ENCODE results near the gene MXD1. TPM values are rescaled to one million over a fixed set of nuclear protein-coding genes. Genes with fewer than 3 reads are reported as not detected.

Gene MXD1
- polyA plus RNA-seq, 1 donor (not counting 4 experiments of a cell fraction or from before 2014, with no cell fraction given) = 15.9 TPM

GRCh38 chr2:69918401-69918800 is 3.5 kb downstream of the MXD1 start:
- DNase-seq (ENCODE audit: low read depth, low spot score) (no peak), FAIRE-seq (no peak)
- H3K27me3 ChIP-seq (ENCODE audit: control insufficient read depth, extremely low read depth, insufficient read depth, low read length) = no peaks in the 10 kb centered on the region
- peak overlapping the region; percentile 93 for H3K9ac ChIP-seq (ENCODE audit: control insufficient read depth, extremely low read depth, insufficient read depth, low read length)
- peaks cover 14 to 29% of the 10 kb centered on the region in 2 experiments for H3K36me3 ChIP-seq (ENCODE audit: control insufficient read depth in 2 of 2, extremely low read depth in 1 of 2, insufficient read depth in 2 of 2, low read length in 2 of 2)
- dilution Hi-C loops (cut with MboI; ENCODE audit: extremely low pct_ligation_motif_present, low sequenced_read_pairs) = no loop called here
- H3K9me1 ChIP-seq (ENCODE audit: control insufficient read depth, extremely low read depth, insufficient read depth, low read length) = no peaks in the 10 kb centered on the region
- peaks cover 22% of the 10 kb centered on the region for H3K4me1 ChIP-seq (ENCODE audit: control insufficient read depth, extremely low read depth, insufficient read depth, low read length)
- no peak for TF ChIP-seq CTCF (optimal IDR thresholded peaks at IDR 0.05 in 1 of 3, IDR thresholded peaks at IDR 0.05 in 1 of 3, conservative IDR thresholded peaks at IDR 0.05 in 1 of 3; ENCODE audit: extremely low read depth in 1 of 3, insufficient read depth in 2 of 3, low read length in 3 of 3)
- H3K79me2 ChIP-seq (ENCODE audit: control insufficient read depth, insufficient read depth, low read length) = peaks cover 8% of the 10 kb centered on the region
- no peak overlapping the region for H3K4me3 ChIP-seq (ENCODE audit: control insufficient read depth in 2 of 3, extremely low read depth in 1 of 3, insufficient read depth in 2 of 3, low read depth in 1 of 3, low read length in 3 of 3)
- H2AFZ ChIP-seq (ENCODE audit: control insufficient read depth, low read length) = no peak overlapping the region
- no peaks in the 10 kb centered on the region for H4K20me1 ChIP-seq (ENCODE audit: control insufficient read depth, extremely low read depth, insufficient read depth, low read length)
- H3K9me3 ChIP-seq (ENCODE audit: control insufficient read depth, low read depth, low read length) = no peaks in the 10 kb centered on the region
- H3K4me2 ChIP-seq (ENCODE audit: control insufficient read depth, extremely low read depth, insufficient read depth, low read depth, low read length) = peak overlapping the region; percentile 49
- peak overlapping the region; percentile 69 for H3K27ac ChIP-seq (ENCODE audit: control insufficient read depth, insufficient read depth, low read length)

DNA sequence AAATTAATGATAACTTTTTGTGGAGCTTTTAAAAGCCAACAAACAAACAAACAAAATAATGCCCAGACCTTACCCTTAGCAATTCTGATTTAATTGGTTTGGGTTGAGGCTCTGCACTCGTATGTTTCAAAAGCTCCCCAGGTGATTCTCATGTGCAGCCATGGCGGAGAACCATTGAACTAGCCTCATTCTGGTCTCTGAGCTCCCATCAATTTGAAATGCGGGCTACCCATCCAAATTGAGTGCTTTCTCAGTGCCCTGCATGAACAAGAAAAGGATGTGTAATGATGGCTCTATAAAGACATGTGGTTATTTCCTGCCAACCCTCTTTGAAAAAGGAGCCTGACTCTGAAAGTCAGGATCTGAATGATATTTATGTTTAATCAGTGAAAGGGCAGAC is 8.2 kb downstream of the MXD1 start:
- no peak for FAIRE-seq
- Histone ChIP-seq H3K4me1 (ENCODE audit: control insufficient read depth, extremely low read depth, insufficient read depth, low read length) (peaks cover 8% of the 10 kb centered on the region), H3K9ac (ENCODE audit: control insufficient read depth, extremely low read depth, insufficient read depth, low read length) (no peak overlapping the region), H3K36me3 (ENCODE audit: control insufficient read depth in 2 of 2, extremely low read depth in 1 of 2, insufficient read depth in 2 of 2, low read length in 2 of 2) (peaks cover 18 to 39% of the 10 kb centered on the region in 2 experiments), H3K27ac (ENCODE audit: control insufficient read depth, insufficient read depth, low read length) (no peak overlapping the region), H3K9me1 (ENCODE audit: control insufficient read depth, extremely low read depth, insufficient read depth, low read length) (no peaks in the 10 kb centered on the region), H3K27me3 (ENCODE audit: control insufficient read depth, extremely low read depth, insufficient read depth, low read length) (no peaks in the 10 kb centered on the region), H3K9me3 (ENCODE audit: control insufficient read depth, low read depth, low read length) (no peaks in the 10 kb centered on the region), H3K4me3 (ENCODE audit: control insufficient read depth in 2 of 3, extremely low read depth in 1 of 3, insufficient read depth in 2 of 3, low read depth in 1 of 3, low read length in 3 of 3) (no peak overlapping the region), H3K4me2 (ENCODE audit: control insufficient read depth, extremely low read depth, insufficient read depth, low read depth, low read length) (no peak overlapping the region), H3K79me2 (ENCODE audit: control insufficient read depth, insufficient read depth, low read length) (no peaks in the 10 kb centered on the region), H2AFZ (ENCODE audit: control insufficient read depth, low read length) (no peak overlapping the region), H4K20me1 (ENCODE audit: control insufficient read depth, extremely low read depth, insufficient read depth, low read length) (no peaks in the 10 kb centered on the region)
- TF ChIP-seq CTCF (optimal IDR thresholded peaks at IDR 0.05 in 1 of 3, IDR thresholded peaks at IDR 0.05 in 1 of 3, conservative IDR thresholded peaks at IDR 0.05 in 1 of 3; ENCODE audit: extremely low read depth in 1 of 3, insufficient read depth in 2 of 3, low read length in 3 of 3) (no peak), EZH2 (IDR thresholded peaks at IDR 0.05; ENCODE audit: low read length) (no peak)
- dilution Hi-C loops (cut with MboI; ENCODE audit: extremely low pct_ligation_motif_present, low sequenced_read_pairs) = no loop called here
- no peak for DNase-seq (ENCODE audit: low read depth, low spot score)

All from keratinocyte (primary cell).